Activated CD4-positive, alpha-beta T cell treated with anti-CD3 and anti-CD28 coated beads for 1 hour (primary cell): ENCODE measurements around the gene KANK2.

Experiments used
- DNase-seq: peaks from one replicate; pipeline ENCODE4 v3.0.0-alpha.2; 2020

KANK2 gene

DNA sequence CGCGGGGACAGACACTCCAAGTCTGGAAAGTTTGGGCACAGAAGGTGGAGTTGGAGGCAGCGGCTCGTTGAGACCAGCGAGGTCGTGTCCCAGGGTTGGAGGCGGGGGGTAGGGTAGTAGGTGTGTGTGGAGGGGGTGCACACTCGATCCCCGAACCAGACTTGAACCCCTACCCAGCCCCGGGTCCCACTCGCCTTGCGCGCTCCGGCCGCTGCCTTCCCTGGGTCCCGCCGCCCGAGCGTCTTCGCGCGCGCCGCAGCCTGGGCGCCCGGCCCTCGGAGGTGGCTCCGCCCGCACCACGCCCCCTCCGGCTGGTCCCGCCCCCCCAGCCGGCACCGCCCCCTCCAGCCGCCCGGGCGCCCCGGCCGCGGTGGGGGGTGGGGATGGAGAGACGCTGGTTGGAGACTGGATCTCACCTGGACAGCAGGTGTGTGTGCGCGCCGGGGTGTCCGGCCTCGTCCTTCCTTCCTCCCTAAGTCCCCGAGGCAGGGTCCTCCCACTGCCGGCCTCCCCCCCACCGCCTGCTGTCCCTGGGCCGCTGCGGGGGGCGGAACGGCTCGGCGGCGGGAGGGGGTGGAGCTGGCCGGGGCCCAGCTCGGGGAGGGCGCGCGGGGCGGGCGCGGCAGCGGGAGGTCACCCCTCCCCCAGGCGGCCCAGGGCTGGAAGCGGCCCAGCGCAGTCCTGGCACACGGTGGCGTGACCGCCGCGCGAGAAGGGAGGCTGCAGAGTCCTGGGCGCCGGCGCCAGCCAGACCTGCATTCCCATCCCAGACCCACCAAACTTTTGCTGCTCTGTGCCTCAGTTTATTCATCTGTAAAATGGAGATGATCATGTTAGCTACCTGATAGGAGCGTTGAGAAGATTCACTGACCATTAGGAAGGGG, at the start of gene KANK2:
Gene KANK2, minus strand, starts transcription at position 255 of the 884 bp plus-strand sequence. CDS start 3,034 bp downstream, outside the sequence.
- peak; percentile 54 for DNase-seq

DNA sequence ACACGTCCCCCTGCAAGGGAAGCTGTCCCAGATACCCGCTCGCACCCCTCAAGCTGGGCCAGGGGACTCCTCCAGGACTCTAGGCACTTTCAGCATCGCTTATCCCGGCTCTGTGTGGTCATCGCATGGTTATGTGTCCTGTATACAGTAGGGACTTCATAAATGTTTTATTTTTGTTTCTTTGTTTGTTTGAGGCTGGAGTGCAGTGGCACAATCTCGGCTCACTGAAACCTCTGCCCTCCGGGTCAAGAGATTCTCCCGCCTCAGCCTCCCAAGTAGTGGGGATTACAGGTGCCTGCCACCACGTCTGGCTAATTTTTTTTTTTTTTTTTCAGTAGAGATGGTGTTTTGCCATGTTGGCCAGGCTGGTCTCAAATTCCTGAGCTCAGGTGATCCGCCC, 49.6 kb upstream of the KANK2 start:
- no peak for DNase-seq

DNA sequence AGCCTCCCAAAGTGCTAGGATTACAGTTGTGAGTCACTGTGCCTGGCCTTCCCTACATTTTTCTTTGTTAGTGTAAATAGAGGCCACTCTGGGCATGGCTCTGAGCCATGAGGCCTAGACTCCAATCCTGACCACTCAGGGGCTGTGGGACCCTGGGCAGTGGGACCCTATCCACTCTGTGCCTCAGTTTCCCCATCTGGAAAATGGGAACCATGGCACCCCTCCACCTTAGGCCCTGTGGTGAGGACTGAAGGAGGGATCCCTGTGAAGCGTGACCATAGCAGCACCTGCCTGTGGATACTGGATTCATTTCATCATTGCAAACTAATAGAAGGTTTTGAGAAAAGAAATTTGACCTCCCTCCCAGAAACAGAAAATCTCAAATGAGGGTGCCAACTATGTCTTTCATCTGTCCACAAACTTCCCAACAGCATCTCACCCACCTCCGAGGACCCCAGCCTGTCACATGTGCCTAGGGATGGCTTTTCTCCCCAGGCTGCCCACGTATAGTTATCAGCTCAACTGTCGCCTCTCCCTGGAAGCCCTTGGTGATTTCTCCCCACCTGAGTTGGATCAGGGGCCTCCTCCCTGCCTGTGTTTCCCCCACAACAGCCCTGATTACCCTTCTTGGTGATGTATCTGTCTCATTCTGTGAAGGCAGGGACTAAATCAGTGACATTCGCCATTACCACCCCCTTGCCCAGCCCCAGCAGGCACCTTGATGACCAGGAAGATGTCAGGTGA, 47.7 kb upstream of the KANK2 start:
- DNase-seq, result no peak

DNA sequence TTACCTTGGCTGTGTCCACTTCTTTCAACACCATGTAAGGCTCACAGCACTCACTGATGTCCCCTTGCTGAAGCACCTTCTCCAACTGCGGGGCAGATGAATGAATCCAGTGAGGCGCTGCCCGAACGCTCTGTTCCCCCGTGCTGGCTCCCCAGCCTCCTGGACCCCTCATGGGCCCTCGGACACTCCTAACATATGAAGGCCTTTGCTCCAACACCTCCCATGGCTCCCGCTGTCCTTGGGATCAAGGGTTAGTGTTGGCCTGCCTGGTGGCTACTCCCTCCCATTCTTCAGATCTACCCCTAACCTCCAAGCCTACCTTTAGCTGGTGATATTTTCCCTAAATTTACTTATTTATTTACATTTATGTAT, 46.4 kb upstream of the KANK2 start:
- DNase-seq, result no peak

DNA sequence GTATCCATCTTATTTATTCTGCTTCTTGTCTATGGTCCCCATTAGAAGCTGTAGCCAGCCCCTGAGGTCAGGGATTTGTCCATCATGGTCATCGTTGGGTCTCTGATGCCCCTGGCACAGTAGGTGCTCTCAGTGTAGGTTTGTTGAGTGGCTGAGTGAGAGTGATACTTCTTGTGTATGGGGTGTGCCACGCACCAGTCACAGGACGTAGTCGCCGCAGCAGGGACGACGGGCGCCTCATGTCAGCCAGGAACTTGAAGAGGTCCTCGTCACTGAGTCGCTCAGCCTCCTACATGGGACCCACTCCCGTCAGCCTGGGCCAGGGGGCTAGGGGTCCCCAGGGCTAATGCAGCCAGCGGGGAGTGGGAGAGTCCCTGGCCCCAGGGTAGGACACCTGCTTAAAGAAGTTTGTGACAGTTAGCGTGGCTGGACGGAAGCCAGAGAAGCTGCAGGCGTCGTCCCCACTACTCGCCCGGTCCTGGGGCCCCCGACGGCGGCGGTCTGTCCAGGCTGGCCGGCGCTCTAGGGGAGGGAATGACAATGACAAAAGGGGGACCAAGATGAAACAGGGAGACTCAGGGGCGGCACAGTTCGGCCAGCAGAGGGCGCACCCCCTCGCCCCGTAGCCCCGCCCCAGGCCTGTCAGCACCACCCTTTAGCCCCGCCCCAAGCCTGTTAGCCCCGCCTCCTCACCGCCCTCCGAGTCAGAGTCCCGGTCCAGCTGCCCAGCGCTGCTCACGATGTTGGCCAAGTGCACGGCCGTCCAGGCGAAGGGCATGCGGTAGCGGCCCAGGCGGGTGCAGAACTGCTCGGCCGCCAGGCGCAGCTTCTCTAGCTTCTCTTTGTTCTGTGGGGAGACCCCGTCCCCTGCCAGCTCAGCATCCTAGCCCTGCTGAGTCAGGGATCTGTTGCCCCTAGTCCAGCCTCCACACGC, 45.8 kb upstream of the KANK2 start:
- DNase-seq, result peak; percentile 68

DNA sequence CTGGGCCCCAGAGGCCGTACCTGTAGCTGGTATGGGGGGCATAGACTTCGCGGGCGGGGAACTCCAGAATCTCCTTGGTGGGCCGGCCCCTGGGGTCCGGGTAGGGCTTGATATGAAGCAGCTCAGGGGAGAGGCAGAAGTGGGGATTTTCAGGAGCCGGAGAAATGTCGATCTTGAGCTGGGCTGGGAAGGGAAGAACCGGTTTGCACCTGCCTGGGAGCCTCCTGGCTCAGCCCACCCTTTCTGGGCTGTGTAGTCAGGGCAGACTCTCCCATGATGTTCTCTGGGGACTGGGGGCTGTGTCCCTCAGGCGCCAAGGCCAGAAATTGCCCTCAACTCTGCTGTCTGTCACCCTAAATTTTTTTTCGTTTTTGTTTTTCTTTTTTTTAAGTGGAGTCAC, 44.7 kb upstream of the KANK2 start:
- DNase-seq, result no peak

DNA sequence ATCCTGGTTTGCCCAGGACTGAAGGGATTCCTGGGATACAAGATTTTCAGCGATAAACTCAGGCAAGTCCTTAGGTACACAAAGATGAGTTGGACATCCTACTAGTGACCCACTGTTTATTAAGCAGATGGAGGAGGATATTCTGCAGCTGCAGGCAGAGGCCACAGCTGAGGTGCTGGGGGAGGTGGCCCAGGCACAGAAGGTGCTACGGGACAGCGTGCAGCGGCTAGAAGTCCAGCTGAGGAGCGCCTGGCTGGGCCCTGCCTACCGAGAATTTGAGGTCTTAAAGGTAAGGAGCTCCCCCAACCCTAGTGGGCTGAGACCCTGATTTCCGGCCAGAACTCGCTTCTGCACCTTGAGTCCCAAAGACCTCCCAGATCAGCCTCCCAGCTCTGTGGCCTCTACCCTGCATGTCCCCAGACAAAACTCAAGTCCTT, 42.7 kb upstream of the KANK2 start:
- DNase-seq, result no peak

DNA sequence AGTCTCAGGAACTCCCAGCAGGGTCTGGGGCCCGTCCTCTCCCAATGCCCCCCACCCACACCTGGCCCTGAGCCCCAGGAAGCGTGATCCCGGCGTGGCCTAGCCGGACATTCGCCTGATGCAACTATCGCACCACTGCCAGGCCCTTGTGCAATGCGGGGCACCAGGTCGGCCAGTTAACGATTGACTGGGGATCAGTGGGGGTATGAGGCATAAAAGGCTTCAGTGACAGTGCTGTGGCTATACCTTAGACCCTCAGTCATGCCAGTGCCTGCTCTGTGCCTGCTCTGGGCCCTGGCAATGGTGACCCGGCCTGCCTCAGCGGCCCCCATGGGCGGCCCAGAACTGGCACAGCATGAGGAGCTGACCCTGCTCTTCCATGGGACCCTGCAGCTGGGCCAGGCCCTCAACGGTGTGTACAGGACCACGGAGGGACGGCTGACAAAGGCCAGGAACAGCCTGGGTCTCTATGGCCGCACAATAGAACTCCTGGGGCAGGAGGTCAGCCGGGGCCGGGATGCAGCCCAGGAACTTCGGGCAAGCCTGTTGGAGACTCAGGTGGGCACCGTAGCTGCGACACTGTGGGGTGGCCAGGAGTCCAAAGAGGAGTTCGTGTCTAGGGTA, 42.1 kb upstream of the KANK2 start, which contains the start of gene ANGPTL8:
Gene ANGPTL8, plus strand, starts transcription at position 243 of the 624 bp plus-strand sequence. Its CDS starts 19 bp downstream, at position 262.
- DNase-seq, result no peak

DNA sequence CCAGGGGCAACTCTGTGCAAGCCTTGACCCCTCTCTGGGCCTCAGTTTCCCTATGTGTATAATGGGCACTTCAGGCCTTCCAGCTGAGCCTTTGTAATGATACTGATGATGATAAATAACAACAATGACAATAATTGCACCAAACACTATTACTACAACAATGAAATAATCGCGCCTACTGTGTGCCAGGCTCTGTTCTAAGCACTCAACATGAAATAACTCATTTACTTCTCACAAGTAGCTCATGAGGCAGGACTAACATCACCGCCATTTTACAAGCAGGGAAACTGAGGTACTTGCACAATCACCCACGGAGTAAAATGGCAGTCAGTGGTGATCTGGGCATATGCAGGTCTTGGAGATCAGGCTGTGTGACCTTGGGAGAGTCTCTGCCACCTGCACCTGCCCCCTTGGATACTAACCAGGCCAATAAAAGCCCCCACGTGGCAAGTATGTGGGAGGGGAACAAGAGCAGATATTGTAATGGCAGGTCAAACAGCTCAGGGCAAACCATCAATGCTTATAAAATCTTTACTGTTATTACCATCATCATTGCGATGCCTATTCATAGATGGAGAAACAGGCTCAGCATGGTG, 41.5 kb upstream of the KANK2 start:
- no peak for DNase-seq

DNA sequence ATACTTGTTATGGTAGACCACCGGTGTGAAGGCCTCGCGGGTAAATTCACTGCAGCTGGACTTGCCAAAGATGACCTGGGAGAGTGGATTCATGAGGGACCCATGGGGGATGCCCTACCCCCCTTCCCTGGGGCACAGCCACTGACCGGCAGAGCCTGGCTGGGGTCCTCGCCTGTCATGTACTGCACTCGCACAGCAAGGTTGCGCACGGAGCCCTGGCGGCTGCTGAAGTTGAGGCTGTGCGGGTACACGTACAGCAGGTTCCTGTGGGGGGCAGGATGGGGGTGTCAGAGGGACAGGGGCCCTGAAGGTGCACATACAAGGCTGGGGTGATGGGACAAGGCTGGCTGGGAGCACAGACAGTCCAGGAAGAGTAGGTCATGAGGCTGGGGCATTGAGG, 40.7 kb upstream of the KANK2 start:
- no peak for DNase-seq

DNA sequence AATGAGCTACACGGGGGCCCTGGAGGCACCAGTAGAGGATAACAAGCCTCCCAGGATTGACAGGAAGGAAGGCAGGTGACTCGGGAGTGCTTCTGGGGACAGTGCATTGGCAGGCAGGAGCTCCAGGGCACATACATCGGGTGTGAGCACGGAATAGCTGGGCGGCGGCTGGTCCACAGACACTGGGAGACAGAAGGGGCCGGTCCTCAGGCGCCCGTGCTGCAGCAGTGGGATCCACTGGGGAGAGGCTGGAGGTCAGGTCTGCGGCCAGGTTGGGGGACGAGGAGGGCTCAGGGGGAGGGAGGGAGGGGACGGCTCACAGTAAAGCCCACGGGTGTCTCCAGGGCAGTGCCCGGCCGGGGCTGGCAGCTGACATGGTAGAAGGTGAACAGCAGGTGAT, 40.0 kb upstream of the KANK2 start:
- DNase-seq, result no peak

GRCh38 chr19:11236324-11237301, 39.3 kb upstream of the KANK2 start:
- no peak for DNase-seq

DNA sequence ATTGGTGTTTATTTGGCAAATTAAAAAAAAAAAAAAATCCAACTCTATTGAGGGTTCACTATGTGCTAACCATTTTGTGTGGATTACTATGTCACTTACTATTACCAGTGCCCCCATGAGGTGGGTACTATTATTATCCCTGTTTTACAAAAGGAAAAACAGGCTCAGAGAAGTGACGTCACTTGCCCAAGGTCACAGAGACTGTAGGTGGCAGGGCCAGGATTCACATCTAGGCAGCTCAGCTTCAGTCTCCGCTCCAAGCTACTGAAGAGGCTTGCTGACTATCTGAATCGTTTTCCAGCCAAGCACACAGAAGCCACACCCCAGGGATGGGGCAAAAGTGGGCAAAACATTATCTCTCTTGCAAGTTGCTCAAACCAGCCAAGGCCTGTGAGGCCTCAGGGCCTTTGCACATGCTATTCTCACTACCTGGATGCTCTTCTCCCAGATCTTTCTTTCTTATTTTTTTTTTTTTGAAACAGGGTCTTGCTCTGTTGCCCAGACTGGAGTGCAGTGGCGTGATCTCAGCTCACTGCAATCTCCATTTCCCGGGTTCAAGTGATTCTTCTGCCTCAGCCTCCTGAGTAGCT, 37.2 kb upstream of the KANK2 start:
- no peak for DNase-seq

GRCh38 chr19:11233073-11233472, 35.7 kb upstream of the KANK2 start:
- DNase-seq, result no peak

DNA sequence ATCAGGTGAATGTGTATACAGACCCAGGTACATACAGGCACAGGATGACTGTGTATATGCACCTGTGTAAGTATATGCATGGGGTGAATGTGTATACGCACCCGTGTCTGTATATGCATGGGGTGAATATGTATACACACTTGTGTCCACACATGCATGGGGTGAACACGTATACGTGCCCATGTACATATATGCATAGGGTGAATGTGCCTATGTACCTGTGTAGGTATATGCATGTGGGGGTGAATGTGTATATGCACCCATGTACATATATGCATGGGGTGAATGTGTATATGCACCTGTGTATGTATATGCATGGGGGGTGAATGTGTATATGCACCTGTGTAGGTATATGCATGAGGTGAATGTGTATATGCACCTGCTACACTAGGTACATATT, 35.2 kb upstream of the KANK2 start:
- DNase-seq, result no peak

- no peak for DNase-seq
Measured at GRCh38 chr19:11230621-11231386, 33.5 kb upstream of the KANK2 start.

DNA sequence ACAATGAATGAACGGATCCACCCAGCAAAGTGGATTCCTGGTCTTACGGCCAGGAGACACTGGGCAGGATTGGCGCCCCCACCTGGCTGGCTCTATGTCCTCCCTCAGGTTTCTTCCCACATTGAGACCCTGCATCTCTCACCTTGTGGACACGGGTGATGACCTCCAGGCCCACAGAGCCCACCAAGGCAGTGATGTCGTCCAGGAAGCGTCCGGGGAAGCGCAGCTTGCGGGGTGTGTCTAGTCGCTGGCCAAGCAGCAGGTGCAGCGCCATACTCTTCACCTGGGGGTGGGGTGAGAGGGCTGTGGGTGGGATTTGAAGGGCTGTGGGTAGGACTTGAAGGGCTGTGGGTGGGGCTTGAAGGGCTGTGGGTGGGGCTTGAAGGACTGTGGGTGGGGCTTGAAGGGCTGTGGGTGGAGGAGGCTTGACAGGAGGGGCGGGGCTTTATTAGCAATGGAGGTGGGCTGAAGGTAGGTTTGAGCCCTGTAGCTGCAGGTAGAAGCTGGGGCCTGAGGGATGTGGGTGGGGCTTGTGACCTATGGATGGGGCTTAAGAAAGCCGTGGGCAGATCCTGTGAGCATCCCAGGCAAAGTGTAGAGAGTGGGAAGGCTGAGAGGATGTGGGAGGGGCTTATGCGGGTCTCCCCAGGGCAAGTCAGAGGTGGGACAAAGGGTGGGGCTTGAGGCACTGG, 30.0 kb upstream of the KANK2 start:
- DNase-seq, result no peak

DNA sequence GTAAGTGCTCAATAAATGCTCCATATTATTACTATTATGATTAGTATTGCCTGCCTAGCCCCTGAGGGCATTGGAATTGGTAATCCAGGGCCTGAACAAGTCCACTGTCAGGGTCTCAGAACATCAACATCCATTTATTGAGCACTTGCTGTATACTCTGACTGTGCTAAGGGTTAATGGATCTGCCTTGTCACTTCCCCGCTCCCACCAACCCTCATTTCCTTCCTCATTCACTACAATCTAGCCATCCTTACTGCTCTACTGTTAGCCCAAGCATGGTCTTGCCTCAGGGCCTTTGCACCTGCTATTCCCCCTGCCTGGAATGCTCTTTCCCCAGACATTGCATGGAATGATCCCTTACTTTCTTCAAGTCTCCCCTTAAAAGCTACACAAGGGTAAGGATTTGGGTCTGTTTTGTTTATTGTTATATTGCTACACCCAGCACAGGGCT, 29.4 kb upstream of the KANK2 start:
- no peak for DNase-seq

GRCh38 chr19:11225815-11226214, 28.5 kb upstream of the KANK2 start:
- DNase-seq, result no peak
